ENCODE measurements around the gene CROT.

- no peak for TF ChIP-seq CTCF (IDR thresholded peaks at IDR 0.05)
- no peak for TF ChIP-seq POLR2A (IDR thresholded peaks at IDR 0.05)
Observed at GRCh38 chr7:87341441-87341840, 4.0 kb upstream of the CROT start.
